Brain microvascular endothelial cell (primary cell): ENCODE measurements around the gene PIAS4.
A peak's percentile ranks its signal among the peaks of the same experiment; 100 is the strongest.

ENCODE experiments used
- DNase-seq: peaks from one replicate; pipeline ENCODE4 v3.0.0-alpha.2; 2020
- H3K27ac ChIP-seq: fragments of 250-450 bp; sonication (Bioruptor Pico); 2 replicates; pipeline ENCODE4 v1.5.1; 2020; ENCODE audit warnings: mild to moderate bottlenecking, moderate library complexity
- H3K27me3 ChIP-seq: fragments of 250-450 bp; sonication (Bioruptor Pico); replicated peaks from 2 replicates; pipeline ENCODE4 v1.5.1; 2020; ENCODE audit warnings: mild to moderate bottlenecking
- H3K36me3 ChIP-seq: fragments of 250-450 bp; sonication (Bioruptor Pico); replicated peaks from 2 replicates; pipeline ENCODE4 v1.5.1; 2020; ENCODE audit warnings: mild to moderate bottlenecking
- H3K4me3 ChIP-seq: 2 replicates; pipeline ENCODE4 v1.5.1; 2011; ENCODE audit warnings: low read depth, mild to moderate bottlenecking, control low read depth, low read length, moderate library complexity
- CTCF ChIP-seq: IDR thresholded peaks from 2 replicates; pipeline ENCODE4 v1.5.1; 2011; ENCODE audit warnings: low read depth, mild to moderate bottlenecking, moderate library complexity, low read length, control low read depth, inconsistent platforms; ENCODE audit errors: missing control alignments
- in situ Hi-C: cut with HindIII; loops from 2 replicates; pipeline ENCODE4 v1.10.0; 2017; ENCODE audit warnings: low sequenced_read_pairs, low pct_ligation_motif_present

The PIAS4 gene

DNA sequence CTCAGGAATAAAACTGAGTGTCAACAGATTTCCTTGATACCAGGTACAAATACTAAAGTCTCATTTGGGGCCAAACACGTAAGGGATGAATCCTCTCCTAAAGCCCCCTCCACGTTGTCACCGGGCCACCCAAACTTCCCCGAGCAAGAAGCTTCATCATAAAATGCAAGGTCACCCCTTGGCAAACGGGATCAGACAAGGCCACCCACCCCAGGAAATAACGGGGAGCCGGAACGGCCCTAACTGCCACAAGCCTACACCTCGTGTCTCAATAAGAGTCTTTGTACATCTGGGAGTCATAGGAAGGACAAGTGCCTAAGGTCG is 23.0 kb upstream of the PIAS4 start:
- no peak for DNase-seq
- Histone ChIP-seq H3K4me3 (peak overlapping the region; percentile 100), H3K27me3 (no peaks in the 10 kb centered on the region), H3K27ac (peak overlapping the region; percentile 96), H3K36me3 (peaks cover 53% of the 10 kb centered on the region)
- in situ Hi-C loops, result no loop called here
- no peak for TF ChIP-seq CTCF

DNA sequence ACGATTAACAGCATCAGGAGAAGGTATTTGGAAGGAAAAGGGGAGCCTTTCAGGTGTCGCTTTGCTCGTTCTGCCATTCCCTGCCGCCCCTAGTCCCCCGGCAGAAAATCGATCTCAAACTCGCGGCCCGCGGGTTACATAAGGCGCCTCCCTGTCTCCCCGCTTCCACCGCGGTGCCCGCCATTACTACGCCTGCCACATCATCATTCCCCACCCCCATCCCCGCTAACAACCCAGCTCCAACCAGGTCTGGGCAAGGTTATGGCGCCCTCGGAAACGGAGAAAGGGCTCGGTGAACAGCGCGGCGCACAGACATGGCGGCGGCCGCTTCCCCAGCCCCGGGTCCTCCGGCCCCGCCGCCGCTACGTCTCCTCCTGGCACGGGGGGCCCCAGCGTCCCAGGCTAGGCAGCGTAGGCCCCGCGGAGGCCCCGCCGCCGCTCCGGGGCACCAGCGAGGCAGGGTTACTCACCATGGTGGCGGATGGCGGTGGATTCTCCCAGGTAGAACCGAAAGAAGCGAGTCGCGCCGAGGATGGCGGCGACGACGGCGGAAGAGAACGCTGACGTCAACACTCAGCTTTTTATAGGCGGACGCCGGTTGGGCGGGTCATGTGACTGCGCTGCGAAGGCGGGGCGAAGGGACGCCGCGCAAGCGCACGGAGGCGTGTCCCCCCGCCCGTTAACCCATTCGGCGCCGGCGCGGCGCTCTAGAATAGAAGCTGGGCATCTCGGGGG is 22.5 kb upstream of the PIAS4 start, which contains the start of gene EEF2:
TSS of gene EEF2 (minus strand) at position 556 of the 735 bp plus-strand sequence. CDS start at position 473, 83 bp downstream.
- TF ChIP-seq CTCF, result no peak
- H3K36me3 ChIP-seq, result peaks cover 48% of the 10 kb centered on the region
- H3K27ac ChIP-seq, result peak within 1 kb of the TSS; percentile 96
- in situ Hi-C loops, result no loop called here
- DNase-seq, result peak; percentile 64
- H3K4me3 ChIP-seq, result peak within 1 kb of the TSS; percentile 100
- H3K27me3 ChIP-seq, result no peaks in the 10 kb centered on the region

GRCh38 chr19:3985643-3986259 is 21.8 kb upstream of the PIAS4 start:
- TF ChIP-seq CTCF, result no peak
- peaks cover 41% of the 10 kb centered on the region for H3K36me3 ChIP-seq
- in situ Hi-C loops, result no loop called here
- no peak for DNase-seq
- peak overlapping the region; percentile 100 for H3K4me3 ChIP-seq
- no peaks in the 10 kb centered on the region for H3K27me3 ChIP-seq
- no peak overlapping the region for H3K27ac ChIP-seq

DNA sequence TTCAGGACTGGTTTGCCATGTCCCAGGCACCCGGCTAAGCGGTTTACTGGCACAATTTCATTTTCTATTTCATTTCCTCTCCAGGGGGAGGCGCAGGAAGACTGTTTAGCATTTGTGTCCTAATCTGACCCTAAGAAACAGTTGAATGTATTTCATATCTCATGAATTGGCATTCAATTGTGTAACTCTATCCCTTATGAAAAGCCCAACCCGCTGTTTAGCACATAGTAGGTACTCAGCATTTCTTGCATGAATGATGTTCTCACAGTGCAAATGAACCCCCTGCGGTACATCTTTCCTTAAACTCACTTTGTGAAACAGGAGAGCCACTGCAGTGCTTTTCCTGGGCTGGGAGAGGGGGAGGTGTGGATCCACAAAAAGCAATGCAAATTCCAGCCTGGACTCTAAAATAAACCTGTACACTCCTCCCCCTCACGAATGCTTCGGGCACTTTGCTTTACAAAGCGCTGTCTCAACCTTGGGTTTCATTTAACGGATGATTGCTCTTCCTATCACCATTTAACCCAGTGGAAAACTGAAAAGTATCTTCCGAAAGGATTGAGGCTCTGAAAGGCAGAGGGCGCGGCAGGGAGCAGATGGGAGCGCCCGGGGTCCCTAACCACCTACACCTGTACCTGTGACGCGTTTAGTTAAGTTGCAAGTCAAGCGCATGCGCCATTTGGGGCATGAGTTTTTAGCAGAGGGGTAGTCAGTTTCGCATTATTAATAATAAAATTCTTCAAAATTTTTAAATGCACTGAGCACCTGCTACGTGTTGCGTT is 21.1 kb upstream of the PIAS4 start:
- no peak overlapping the region for H3K27ac ChIP-seq
- peak overlapping the region; percentile 22 for H3K4me3 ChIP-seq
- peak; percentile 68 for DNase-seq
- H3K36me3 ChIP-seq, result peaks cover 34% of the 10 kb centered on the region
- peak; percentile 64 for TF ChIP-seq CTCF
- in situ Hi-C loops, result no loop called here
- no peaks in the 10 kb centered on the region for H3K27me3 ChIP-seq

GRCh38 chr19:3987619-3988371 is 19.7 kb upstream of the PIAS4 start:
- Histone ChIP-seq H3K27me3 (no peaks in the 10 kb centered on the region), H3K4me3 (peak overlapping the region; percentile 9), H3K36me3 (peaks cover 21% of the 10 kb centered on the region), H3K27ac (no peak overlapping the region)
- DNase-seq, result peak; percentile 62
- in situ Hi-C loops, result no loop called here
- TF ChIP-seq CTCF, result peak; percentile 89
